ENCODE results near the gene TRIM50.
A peak's percentile ranks its signal among the peaks of the same experiment; 100 is the strongest.
"Not testable (repeated sequence)": the region's sequence is repeated elsewhere in the genome, so short reads cannot be mapped to it uniquely, and the experiment has no call there.

TRIM50 gene

GRCh38 chr7:73350306-73351068 is 22.6 kb upstream of the TRIM50 start:
- DNase-seq (ENCODE audit: low read depth in 3 of 3, low spot score in 1 of 3): no peak

GRCh38 chr7:73349763-73350162 is 21.9 kb upstream of the TRIM50 start:
- DNase-seq (ENCODE audit: low read depth in 3 of 3, low spot score in 1 of 3): no peak

- no peak for DNase-seq (ENCODE audit: low read depth in 3 of 3, low spot score in 1 of 3)
Observed at GRCh38 chr7:73345951-73346350, 18.1 kb upstream of the TRIM50 start.

- DNase-seq (ENCODE audit: low read depth in 3 of 3, low spot score in 1 of 3): no peak
Observed at GRCh38 chr7:73345538-73345937, 17.7 kb upstream of the TRIM50 start.

GRCh38 chr7:73343671-73344380 is 15.9 kb upstream of the TRIM50 start:
- no peak for DNase-seq (ENCODE audit: low read depth in 3 of 3, low spot score in 1 of 3)

- DNase-seq (ENCODE audit: low read depth in 3 of 3, low spot score in 1 of 3): no peak
Observed at GRCh38 chr7:73342645-73343044, 14.8 kb upstream of the TRIM50 start.

GRCh38 chr7:73341877-73342276 is 14.0 kb upstream of the TRIM50 start:
- DNase-seq (ENCODE audit: low read depth in 3 of 3, low spot score in 1 of 3): no peak

- DNase-seq (ENCODE audit: low read depth in 3 of 3, low spot score in 1 of 3): no peak
Observed at GRCh38 chr7:73340514-73340913, 12.6 kb upstream of the TRIM50 start.

- DNase-seq (ENCODE audit: low read depth in 3 of 3, low spot score in 1 of 3): no peak
Observed at GRCh38 chr7:73338321-73338720, 10.4 kb upstream of the TRIM50 start.

- no peak for DNase-seq (ENCODE audit: low read depth in 3 of 3, low spot score in 1 of 3)
Observed at GRCh38 chr7:73332447-73332846, 4.6 kb upstream of the TRIM50 start.

GRCh38 chr7:73330772-73331171 is 2.9 kb upstream of the TRIM50 start:
- no peak for DNase-seq (ENCODE audit: low read depth in 3 of 3, low spot score in 1 of 3)

GRCh38 chr7:73329861-73330581 is 2.1 kb upstream of the TRIM50 start:
- DNase-seq (ENCODE audit: low read depth in 3 of 3, low spot score in 1 of 3): no peak

GRCh38 chr7:73328696-73329095 is 814 bp upstream of the TRIM50 start:
- no peak for DNase-seq (ENCODE audit: low read depth in 3 of 3, low spot score in 1 of 3)

GRCh38 chr7:73327449-73327848 is 433 bp downstream of the TRIM50 start:
- DNase-seq (ENCODE audit: low read depth in 3 of 3, low spot score in 1 of 3): not testable (repeated sequence)

GRCh38 chr7:73325424-73325823 is 2.5 kb downstream of the TRIM50 start:
- DNase-seq (ENCODE audit: low read depth in 3 of 3, low spot score in 1 of 3): not testable (repeated sequence)

GRCh38 chr7:73324081-73324845 is 3.6 kb downstream of the TRIM50 start:
- peak in 2 of 3 donors; percentile 16 to 28 for DNase-seq (ENCODE audit: low read depth in 3 of 3, low spot score in 1 of 3)

- not testable (repeated sequence) for DNase-seq (ENCODE audit: low read depth in 3 of 3, low spot score in 1 of 3)
Observed at GRCh38 chr7:73323434-73324080, 4.3 kb downstream of the TRIM50 start.

- not testable (repeated sequence) for DNase-seq (ENCODE audit: low read depth in 3 of 3, low spot score in 1 of 3)
Observed at GRCh38 chr7:73320009-73320408, 7.9 kb downstream of the TRIM50 start.

- DNase-seq (ENCODE audit: low read depth in 3 of 3, low spot score in 1 of 3): not testable (repeated sequence)
Observed at GRCh38 chr7:73319541-73319940, 8.3 kb downstream of the TRIM50 start.

GRCh38 chr7:73318656-73319204 is 9.2 kb downstream of the TRIM50 start:
- DNase-seq (ENCODE audit: low read depth in 3 of 3, low spot score in 1 of 3): not testable (repeated sequence)

Data from stimulated activated CD4-positive, alpha-beta T cell treated with anti-CD3 and anti-CD28 coated beads, TNF-alpha, amount 100 ng/mL, for 1 hour (primary cell).